CD8-positive, alpha-beta memory T cell (primary cell): ENCODE measurements around the gene EFCAB10. TPM values are rescaled to one million over a fixed set of nuclear protein-coding genes. Genes with fewer than 3 reads are reported as not detected.
"Not testable (repeated sequence)": the region's sequence is repeated elsewhere in the genome, so short reads cannot be mapped to it uniquely, and the experiment has no call there.

Experiments
- CTCF ChIA-PET: fragments of 350-600 bp; sonication (Branson Sonifier 250); formaldehyde crosslinking; loops from one replicate; lab custom pipeline; 2021; ENCODE audit warnings: antibody characterized with exemption; lab: Charles Lee
- POLR2A ChIA-PET: fragments of 350-600 bp; sonication (Branson Sonifier 250); formaldehyde crosslinking; loops from one replicate; lab custom pipeline; 2021; ENCODE audit warnings: antibody characterized with exemption; lab: Charles Lee
- DNase-seq, 5 donors: peaks; one replicate each; pipeline versions ENCODE4 v3.0.0 to v3.0.0-alpha.2; 2020 to 2022; ENCODE audit warnings: mixed read lengths in 1 of 5
- H3K27ac ChIP-seq: one replicate; pipeline ENCODE4 v1.7.0; 2013; ENCODE audit warnings: low read depth, mild to moderate bottlenecking, low read length, moderate library complexity
- H3K27me3 ChIP-seq: 2 replicates; pipeline ENCODE4 v1.7.0; 2013; ENCODE audit warnings: low read length, mild to moderate bottlenecking; ENCODE audit not compliant: insufficient read depth, poor library complexity, severe bottlenecking
- H3K36me3 ChIP-seq: 2 replicates; pipeline ENCODE4 v1.7.0; 2013; ENCODE audit warnings: mild to moderate bottlenecking, low read length, moderate library complexity; ENCODE audit not compliant: insufficient read depth
- H3K4me1 ChIP-seq: 2 replicates; pipeline ENCODE4 v1.7.0; 2013; ENCODE audit warnings: mild to moderate bottlenecking, low read length, moderate library complexity; ENCODE audit not compliant: insufficient read depth
- H3K4me3 ChIP-seq: 2 replicates; pipeline ENCODE4 v1.7.0; 2013; ENCODE audit warnings: mild to moderate bottlenecking, low read length
- H3K9me3 ChIP-seq: 2 replicates; pipeline ENCODE4 v1.7.0; 2013; ENCODE audit warnings: mild to moderate bottlenecking, low read length
- H3K27ac Mint-ChIP-seq, 8 donors: one replicate each; pipeline ENCODE4 v1.8.0; 2020 to 2021; ENCODE audit warnings: mixed read lengths in 8 of 8, mild to moderate bottlenecking in 6 of 8, inconsistent platforms in 3 of 8, moderate library complexity in 3 of 8
- H3K27me3 Mint-ChIP-seq, 2 donors: one replicate each; pipeline ENCODE4 v1.8.0; 2020 to 2021; ENCODE audit warnings: mixed read lengths in 2 of 2, mild to moderate bottlenecking in 1 of 2, moderate library complexity in 1 of 2
- H3K36me3 Mint-ChIP-seq, 3 donors: one replicate each; pipeline ENCODE4 v1.8.0; 2020 to 2021; ENCODE audit warnings: mixed read lengths in 3 of 3, inconsistent platforms in 1 of 3, mild to moderate bottlenecking in 1 of 3
- H3K4me1 Mint-ChIP-seq, 3 donors: one replicate each; pipeline ENCODE4 v1.8.0; 2020 to 2021; ENCODE audit warnings: mixed read lengths in 3 of 3, inconsistent platforms in 1 of 3, mild to moderate bottlenecking in 1 of 3
- H3K4me3 Mint-ChIP-seq, 7 donors: one replicate each; pipeline ENCODE4 v1.8.0; 2020 to 2021; ENCODE audit warnings: mixed read lengths in 7 of 7, mild to moderate bottlenecking in 6 of 7, moderate library complexity in 4 of 7, inconsistent platforms in 2 of 7
- H3K9me3 Mint-ChIP-seq, 5 donors: one replicate each; pipeline ENCODE4 v1.8.0; 2020 to 2022; ENCODE audit warnings: mixed read lengths in 5 of 5, mild to moderate bottlenecking in 3 of 5, moderate library complexity in 2 of 5, inconsistent platforms in 1 of 5
- polyA plus RNA-seq: library from polyadenylated mRNA; unstranded; fragments of 300-500 nt; fragmentation: Illumina TruSeq; gene quantifications from one replicate; pipeline ENCODE4 v1.2.3, GENCODE V29; 2021
- total RNA-seq, 2 experiments: library from RNA; stranded (reverse); gene quantifications; one replicate each; pipeline ENCODE4 v1.2.3, GENCODE V29; 2021

Gene EFCAB10
- total and polyA plus RNA-seq, 3 experiments from 2014 or later, result not detected

DNA sequence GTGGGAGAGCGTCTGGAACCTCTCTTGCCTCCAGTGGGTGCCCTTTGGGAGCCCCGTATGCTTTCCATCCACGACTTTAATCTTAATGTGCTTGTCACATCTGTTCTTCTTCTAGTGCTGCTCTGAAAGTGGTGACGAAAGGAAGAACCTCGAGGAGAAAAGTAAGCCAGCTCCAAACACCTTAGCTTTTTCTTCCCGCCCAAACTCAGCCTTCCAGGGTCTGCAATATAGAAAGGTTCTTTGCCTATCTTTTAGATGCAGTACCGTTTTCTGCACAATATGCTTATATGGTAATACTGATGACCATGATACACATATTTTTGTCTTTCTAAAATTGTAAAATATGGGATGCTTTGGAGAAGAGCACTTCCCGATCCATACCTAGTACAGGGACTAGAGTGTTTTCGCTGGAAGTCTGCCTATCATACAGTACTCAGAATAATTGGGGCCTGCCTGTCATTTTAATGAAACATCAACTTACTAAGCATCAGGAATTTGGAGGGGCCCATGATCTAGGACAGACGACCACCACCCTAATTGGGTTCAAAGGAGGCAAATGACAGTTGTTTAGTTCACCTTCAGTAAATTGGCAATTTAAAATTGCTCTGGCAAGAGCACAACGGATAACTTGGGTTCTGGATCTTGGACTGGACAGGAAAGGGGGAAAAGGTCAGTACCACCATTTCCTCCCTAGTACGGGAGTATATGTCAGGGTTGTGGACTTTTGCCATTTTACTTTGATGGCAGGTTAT, 48.4 kb downstream of the EFCAB10 start:
- peaks cover 0 to 32% (median 2%) of the 10 kb centered on the region in 3 donors for H3K36me3 Mint-ChIP-seq
- no peak for DNase-seq
- ChIA-PET CTCF (interaction anchor here (1.1 to 2.6 kb wide), 5 partner anchors 8 to 103 kb away, joined by 3 to 16 read pairs (median 5); no protein-coding TSS in a partner anchor), POLR2A (interaction anchor here (0.6 kb wide), 1 partner anchor 12 kb away, joined by 4 read pairs; no protein-coding TSS in a partner anchor)
- H3K27ac ChIP-seq, result peak overlapping the region; percentile 93
- H3K9me3 Mint-ChIP-seq, result no peaks in the 10 kb centered on the region
- no peaks in the 10 kb centered on the region for H3K27me3 Mint-ChIP-seq
- no peaks in the 10 kb centered on the region for H3K9me3 ChIP-seq
- peaks cover 4% of the 10 kb centered on the region for H3K36me3 ChIP-seq
- H3K4me3 Mint-ChIP-seq, result peak overlapping the region; percentile 89 to 97 (median 93)
- H3K4me1 Mint-ChIP-seq, result peaks cover 30 to 58% (median 46%) of the 10 kb centered on the region in 3 donors
- H3K4me3 ChIP-seq, result peak overlapping the region; percentile 93
- no peaks in the 10 kb centered on the region for H3K27me3 ChIP-seq
- H3K4me1 ChIP-seq, result peaks cover 18% of the 10 kb centered on the region
- H3K27ac Mint-ChIP-seq, result peak overlapping the region; percentile 75 to 98 (median 96)

DNA sequence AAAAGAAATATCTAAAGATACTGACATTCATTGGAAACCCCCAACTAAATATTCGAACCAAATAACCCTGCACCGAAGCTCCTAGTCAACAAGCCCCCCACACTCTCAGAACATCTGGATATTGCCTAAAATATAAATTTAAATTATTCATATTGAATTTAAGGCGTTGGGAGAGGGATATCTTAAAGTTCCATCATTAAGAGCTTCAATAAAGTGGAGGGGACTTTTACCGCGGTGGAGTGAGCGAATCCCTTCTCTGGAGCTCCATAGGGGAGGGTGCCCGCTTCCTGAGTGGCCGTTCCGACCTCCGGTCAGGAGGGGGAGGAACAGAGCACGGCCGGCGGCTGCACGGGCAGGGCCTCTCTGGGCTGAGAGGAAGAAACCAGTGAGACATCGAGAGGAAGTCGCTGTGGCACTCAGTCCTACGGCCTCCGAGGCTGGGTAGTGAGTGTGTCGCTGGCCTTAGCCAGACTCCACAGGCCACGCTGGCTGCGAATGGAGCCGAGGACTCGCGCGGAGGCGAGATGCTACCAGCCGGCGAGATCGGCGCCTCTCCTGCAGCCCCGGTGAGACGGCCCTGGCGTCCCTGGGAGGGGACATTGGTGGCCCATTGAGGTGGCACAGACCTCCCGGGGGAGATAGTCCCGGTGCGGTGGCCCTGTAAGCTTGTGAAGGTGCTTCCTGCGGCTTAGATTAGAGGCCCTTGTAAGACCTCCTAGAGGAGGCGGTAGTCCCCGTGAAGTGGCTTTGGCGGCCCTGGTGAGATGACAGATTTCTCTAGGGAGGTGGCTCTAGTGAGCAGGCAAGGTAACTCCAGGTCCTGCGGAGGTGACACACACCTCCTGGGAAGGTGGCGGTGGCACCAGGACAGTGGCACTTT, 49.3 kb downstream of the EFCAB10 start, which contains the start of gene RINT1:
Gene RINT1, plus strand, starts transcription at position 410 of the 880 bp plus-strand sequence. Its CDS starts 115 bp downstream, at position 525.
- POLR2A ChIA-PET, result interaction anchor here (0.6 to 1.2 kb wide), 9 partner anchors 11 to 548 kb away, joined by 3 to 7 read pairs (median 3); no protein-coding TSS in a partner anchor
- H3K4me3 ChIP-seq, result peak within 1 kb of the TSS; percentile 93
- CTCF ChIA-PET, result interaction anchor here (0.8 to 2.6 kb wide), 14 partner anchors 9 to 587 kb away, joined by 3 to 16 read pairs (median 3); no protein-coding TSS in a partner anchor
- peak within 1 kb of the TSS; percentile 93 for H3K27ac ChIP-seq
- H3K9me3 Mint-ChIP-seq, result no peaks in the 10 kb centered on the region
- H3K4me1 Mint-ChIP-seq, result peaks cover 30 to 58% (median 46%) of the 10 kb centered on the region in 3 donors
- H3K36me3 ChIP-seq, result peaks cover 4% of the 10 kb centered on the region
- no peaks in the 10 kb centered on the region for H3K27me3 Mint-ChIP-seq
- peaks cover 18% of the 10 kb centered on the region for H3K4me1 ChIP-seq
- peak within 1 kb of the TSS; percentile 89 to 97 (median 93) for H3K4me3 Mint-ChIP-seq
- peaks cover 0 to 28% (median 2%) of the 10 kb centered on the region in 3 donors for H3K36me3 Mint-ChIP-seq
- no peaks in the 10 kb centered on the region for H3K9me3 ChIP-seq
- peak; percentile 76 to 89 (median 85) for DNase-seq
- no peaks in the 10 kb centered on the region for H3K27me3 ChIP-seq
- peak within 1 kb of the TSS; percentile 75 to 98 (median 96) for H3K27ac Mint-ChIP-seq

DNA sequence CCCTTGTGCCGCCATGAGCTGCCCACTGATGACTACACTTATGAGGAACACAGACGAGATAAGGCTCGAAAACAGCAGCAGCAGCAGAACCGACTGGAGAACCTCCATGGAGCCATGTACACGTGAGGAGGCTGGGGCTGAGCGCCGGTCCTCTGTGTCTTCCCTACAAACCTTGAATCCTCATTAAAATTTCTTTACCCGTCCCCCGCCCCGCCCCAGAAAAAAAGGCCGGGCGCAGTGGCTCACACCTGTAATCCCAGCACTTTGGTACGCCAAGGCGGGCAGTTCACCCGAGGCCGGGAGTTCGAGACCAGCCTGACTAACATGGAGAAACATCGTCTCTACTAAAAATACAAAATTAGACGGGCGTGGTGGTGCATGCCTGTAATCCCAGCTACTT, 50.7 kb downstream of the EFCAB10 start:
- Mint-ChIP-seq H3K4me3 (peak overlapping the region; percentile 50 to 74 (median 55)), H3K27ac (peak overlapping the region in 6 of 8 donors; percentile 38 to 64 (median 46)), H3K9me3 (no peaks in the 10 kb centered on the region), H3K36me3 (peaks cover 0 to 18% (median 0%) of the 10 kb centered on the region in 3 donors), H3K4me1 (peaks cover 26 to 48% (median 40%) of the 10 kb centered on the region in 3 donors), H3K27me3 (no peaks in the 10 kb centered on the region)
- CTCF ChIA-PET, result interaction anchor here (1.4 to 2.6 kb wide), 3 partner anchors 12 to 546 kb away, joined by 3 to 16 read pairs (median 10); no protein-coding TSS in a partner anchor
- DNase-seq, result no peak
- Histone ChIP-seq H3K27me3 (no peaks in the 10 kb centered on the region), H3K4me1 (peaks cover 18% of the 10 kb centered on the region), H3K9me3 (no peaks in the 10 kb centered on the region), H3K27ac (no peak overlapping the region), H3K4me3 (no peak overlapping the region), H3K36me3 (peaks cover 4% of the 10 kb centered on the region)
- POLR2A ChIA-PET, result no interaction called here

- POLR2A ChIA-PET, result no interaction called here
- H3K9me3 Mint-ChIP-seq, result no peaks in the 10 kb centered on the region
- Histone ChIP-seq H3K27ac (no peak overlapping the region), H3K9me3 (no peaks in the 10 kb centered on the region), H3K4me1 (peaks cover 18% of the 10 kb centered on the region), H3K4me3 (no peak overlapping the region), H3K27me3 (no peaks in the 10 kb centered on the region), H3K36me3 (peaks cover 4% of the 10 kb centered on the region)
- DNase-seq, result no peak
- H3K36me3 Mint-ChIP-seq, result peaks cover 0 to 16% (median 0%) of the 10 kb centered on the region in 3 donors
- H3K27me3 Mint-ChIP-seq, result no peaks in the 10 kb centered on the region
- peak overlapping the region in 7 of 8 donors; percentile 38 to 64 (median 50) for H3K27ac Mint-ChIP-seq
- peak overlapping the region; percentile 48 to 74 (median 55) for H3K4me3 Mint-ChIP-seq
- peaks cover 26 to 45% (median 40%) of the 10 kb centered on the region in 3 donors for H3K4me1 Mint-ChIP-seq
- CTCF ChIA-PET, result interaction anchor here (1.4 to 2.6 kb wide), 3 partner anchors 12 to 545 kb away, joined by 3 to 16 read pairs (median 10); no protein-coding TSS in a partner anchor
Observed at GRCh38 chr7:105530126-105530525, 51.2 kb downstream of the EFCAB10 start.

- H3K27ac Mint-ChIP-seq, H3K9me3 Mint-ChIP-seq, DNase-seq, H3K27me3 ChIP-seq, H3K36me3 Mint-ChIP-seq, H3K9me3 ChIP-seq, H3K4me1 ChIP-seq, H3K36me3 ChIP-seq, H3K27me3 Mint-ChIP-seq, CTCF ChIA-PET, H3K27ac ChIP-seq, POLR2A ChIA-PET, H3K4me3 ChIP-seq: not testable (repeated sequence)
- peak overlapping the region in 1 of 7 donors; percentile 6 for H3K4me3 Mint-ChIP-seq
- H3K4me1 Mint-ChIP-seq, result peaks cover 13 to 23% (median 19%) of the 10 kb centered on the region in 3 donors
Observed at GRCh38 chr7:105527737-105528136, 53.6 kb downstream of the EFCAB10 start.

DNA sequence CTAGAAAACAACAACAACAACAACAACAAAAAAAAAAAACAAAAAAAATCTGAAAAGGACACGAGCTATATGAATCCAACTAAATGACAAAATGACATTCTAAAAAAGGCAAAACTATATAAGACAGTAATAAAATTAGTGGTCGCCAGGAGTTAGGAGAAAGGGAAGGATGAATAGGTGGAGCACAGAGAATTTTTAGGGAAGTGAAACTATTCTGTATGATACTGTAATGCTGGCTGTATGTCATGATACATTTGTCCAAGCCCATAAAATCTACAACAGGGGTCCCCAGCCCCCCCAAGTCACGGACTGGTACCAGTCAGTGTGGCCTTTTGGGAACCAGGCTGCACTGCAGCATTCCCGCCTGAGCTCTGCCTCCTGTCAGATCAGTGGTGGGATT, 56.5 kb downstream of the EFCAB10 start:
- POLR2A ChIA-PET, result no interaction called here
- peak overlapping the region in 3 of 7 donors; percentile 9 to 44 (median 17) for H3K4me3 Mint-ChIP-seq
- H3K36me3 Mint-ChIP-seq, result peaks cover 0 to 3% (median 0%) of the 10 kb centered on the region in 3 donors
- H3K9me3 Mint-ChIP-seq, result no peaks in the 10 kb centered on the region
- H3K4me1 Mint-ChIP-seq, result peaks cover 12 to 15% (median 13%) of the 10 kb centered on the region in 3 donors
- no peaks in the 10 kb centered on the region for H3K27me3 ChIP-seq
- CTCF ChIA-PET, result no interaction called here
- no peaks in the 10 kb centered on the region for H3K36me3 ChIP-seq
- H3K9me3 ChIP-seq, result no peaks in the 10 kb centered on the region
- no peak overlapping the region for H3K4me3 ChIP-seq
- H3K27ac ChIP-seq, result no peak overlapping the region
- H3K27me3 Mint-ChIP-seq, result peaks cover 0 to 1% of the 10 kb centered on the region in 2 donors
- no peak for DNase-seq
- peak overlapping the region in 1 of 8 donors; percentile 54 for H3K27ac Mint-ChIP-seq
- H3K4me1 ChIP-seq, result peaks cover 6% of the 10 kb centered on the region

DNA sequence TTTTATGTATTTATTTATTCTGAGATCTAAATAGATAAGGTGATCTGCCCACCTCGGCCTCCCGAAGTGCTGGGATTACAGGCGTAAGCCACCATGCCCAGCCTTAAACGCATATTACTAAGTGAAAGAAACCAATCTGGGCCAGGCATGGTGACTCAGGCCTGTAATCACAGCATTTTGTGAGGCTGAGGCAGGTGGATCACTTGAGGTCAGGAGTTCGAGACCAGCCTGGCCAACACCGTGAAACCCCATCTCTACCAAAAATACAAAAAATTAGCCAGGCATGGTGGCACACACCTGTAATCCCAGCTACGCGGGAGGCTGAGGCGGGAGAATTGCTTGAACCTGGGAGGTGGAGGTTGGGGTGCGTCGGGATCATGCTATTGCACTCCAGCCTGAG, 56.9 kb downstream of the EFCAB10 start:
- H3K36me3 Mint-ChIP-seq, DNase-seq, H3K27me3 Mint-ChIP-seq, H3K36me3 ChIP-seq, H3K9me3 Mint-ChIP-seq, H3K27ac ChIP-seq, H3K9me3 ChIP-seq, H3K4me3 ChIP-seq, H3K27ac Mint-ChIP-seq, H3K27me3 ChIP-seq, POLR2A ChIA-PET, CTCF ChIA-PET, H3K4me1 ChIP-seq: not testable (repeated sequence)
- H3K4me3 Mint-ChIP-seq, result peak overlapping the region in 2 of 7 donors; percentile 17 to 44
- H3K4me1 Mint-ChIP-seq, result peaks cover 12 to 17% (median 16%) of the 10 kb centered on the region in 3 donors
